HL-60 (cell line): Measurements from ENCODE around the gene SPRR5.

Experiments used
- DNase-seq, 2 experiments: peaks; one replicate each; pipeline ENCODE4 v3.0.0-alpha.2; 2010 to 2020; ENCODE audit warnings: low read depth in 1 of 2, low spot score in 1 of 2
- H3K27ac ChIP-seq: fragments of 250-450 bp; sonication (Bioruptor Pico); replicated peaks from 2 replicates; pipeline ENCODE4 v1.5.1; 2020; ENCODE audit warnings: mild to moderate bottlenecking, moderate library complexity
- H3K27me3 ChIP-seq: fragments of 250-450 bp; sonication (Bioruptor Pico); 2 replicates; pipeline ENCODE4 v1.5.1; 2021; ENCODE audit warnings: mild to moderate bottlenecking, moderate library complexity; ENCODE audit not compliant: insufficient read depth, poor library complexity, severe bottlenecking
- H3K4me3 ChIP-seq: replicated peaks from 2 replicates; pipeline ENCODE4 v1.5.1; 2011; ENCODE audit warnings: mild to moderate bottlenecking, control low read depth, low read length; ENCODE audit not compliant: insufficient read depth
- CTCF ChIP-seq: IDR thresholded peaks from one replicate; pipeline ENCODE4 v1.5.1; 2011; ENCODE audit warnings: low read length, control low read depth, inconsistent platforms; ENCODE audit not compliant: insufficient read depth
- GABPA ChIP-seq: IDR thresholded peaks from 2 replicates; pipeline ENCODE4 v1.6.1; 2012; ENCODE audit warnings: low read depth
- POLR2AphosphoS5 ChIP-seq: IDR thresholded peaks from 2 replicates; pipeline ENCODE4 v1.6.1; 2012; ENCODE audit warnings: low read depth
- REST ChIP-seq: IDR thresholded peaks from 2 replicates; pipeline ENCODE4 v1.6.1; 2012; ENCODE audit warnings: low read depth; ENCODE audit not compliant: insufficient replicate concordance
- SPI1 ChIP-seq: IDR thresholded peaks from 2 replicates; pipeline ENCODE4 v1.6.1; 2012; ENCODE audit warnings: low read depth, mild to moderate bottlenecking, borderline replicate concordance

Gene SPRR5

GRCh38 chr1:152967201-152967600 is 20.2 kb downstream of the SPRR5 start:
- no peak for TF ChIP-seq GABPA
- TF ChIP-seq REST = no peak
- TF ChIP-seq SPI1 = no peak
- TF ChIP-seq POLR2AphosphoS5 = no peak
- TF ChIP-seq CTCF = no peak
- Histone ChIP-seq H3K27ac (no peak overlapping the region), H3K27me3 (no peaks in the 10 kb centered on the region), H3K4me3 (no peak overlapping the region)
- no peak for DNase-seq

GRCh38 chr1:152968248-152968647 is 21.2 kb downstream of the SPRR5 start:
- DNase-seq = no peak
- Histone ChIP-seq H3K4me3 (no peak overlapping the region), H3K27me3 (no peaks in the 10 kb centered on the region), H3K27ac (no peak overlapping the region)
- TF ChIP-seq GABPA = no peak
- TF ChIP-seq REST = no peak
- TF ChIP-seq CTCF = no peak
- TF ChIP-seq POLR2AphosphoS5 = no peak
- no peak for TF ChIP-seq SPI1

- Histone ChIP-seq H3K4me3 (no peak overlapping the region), H3K27ac (no peak overlapping the region)
- TF ChIP-seq CTCF = no peak
- TF ChIP-seq POLR2AphosphoS5 = no peak
- no peak for TF ChIP-seq GABPA
- TF ChIP-seq SPI1 = no peak
- no peak for TF ChIP-seq REST
Observed at GRCh38 chr1:152969036-152969435, 22.0 kb downstream of the SPRR5 start.

More at GRCh38 chr1:152969036-152969435, 22.0 kb downstream of the SPRR5 start:
- H3K27me3 ChIP-seq = no peaks in the 10 kb centered on the region
- DNase-seq = no peak
